SU-DHL-6 (cell line): ENCODE measurements around the gene PLAAT2.

ENCODE experiments used
- H2AFZ ChIP-seq: fragments of 200-600 bp; sonication (generic); 2 replicates; pipeline ENCODE4 v1.6.1; 2014; ENCODE audit warnings: low read depth, mild to moderate bottlenecking, moderate library complexity, mixed read lengths, antibody characterized with exemption, low read length; ENCODE audit not compliant: severe bottlenecking
- H3F3A ChIP-seq: fragments of 200-600 bp; shearing (Covaris generic); 2 replicates; pipeline ENCODE4 v1.6.0; 2016; ENCODE audit warnings: antibody characterized with exemption, mild to moderate bottlenecking; ENCODE audit not compliant: insufficient read depth
- H3K27ac ChIP-seq: fragments of 200-600 bp; sonication (generic); 2 replicates; pipeline ENCODE4 v1.5.1; 2016; ENCODE audit warnings: low read depth, mild to moderate bottlenecking, low read length, moderate library complexity, mixed read lengths
- H3K27me3 ChIP-seq: fragments of 200-600 bp; sonication (generic), shearing (Covaris generic); 2 replicates; pipeline ENCODE4 v1.6.0; 2014; ENCODE audit warnings: mild to moderate bottlenecking, low read length
- H3K36me3 ChIP-seq: fragments of 200-600 bp; sonication (generic); 2 replicates; pipeline ENCODE4 v1.6.1; 2014; ENCODE audit warnings: mild to moderate bottlenecking, low read length, mixed read lengths
- H3K4me2 ChIP-seq: fragments of 300-600, 200-600 bp; shearing (Covaris generic), sonication (generic); 2 replicates; pipeline ENCODE4 v1.6.0; 2014; ENCODE audit warnings: low read length, low read depth, mild to moderate bottlenecking; ENCODE audit not compliant: poor library complexity, severe bottlenecking
- H3K4me3 ChIP-seq: fragments of 200-600 bp; sonication (generic); 2 replicates; pipeline ENCODE4 v1.5.1; 2014; ENCODE audit warnings: antibody characterized with exemption, low read length, mild to moderate bottlenecking, mixed read lengths; ENCODE audit not compliant: insufficient read depth, poor library complexity, severe bottlenecking
- H3K79me2 ChIP-seq: fragments of 200-600 bp; sonication (generic); 2 replicates; pipeline ENCODE4 v1.6.1; 2014; ENCODE audit warnings: mild to moderate bottlenecking, low read length, moderate library complexity; ENCODE audit not compliant: insufficient read depth
- H3K9ac ChIP-seq: fragments of 200-600 bp; sonication (generic); 2 replicates; pipeline ENCODE4 v1.7.0; 2014; ENCODE audit warnings: mild to moderate bottlenecking, low read length
- H3K9me2 ChIP-seq: fragments of 200-600 bp; sonication (generic); replicated peaks from 2 replicates; pipeline ENCODE4 v1.6.1; 2014; ENCODE audit warnings: low read length; ENCODE audit not compliant: insufficient read depth
- H3K9me3 ChIP-seq: fragments of 200-600 bp; sonication (generic); 2 replicates; pipeline ENCODE4 v1.6.1; 2014; ENCODE audit warnings: low read length, mixed read lengths; ENCODE audit not compliant: insufficient read depth
- H4K20me1 ChIP-seq: fragments of 200-600 bp; sonication (generic); 2 replicates; pipeline ENCODE4 v1.6.1; 2014; ENCODE audit warnings: low read depth, mild to moderate bottlenecking, antibody characterized with exemption, low read length, moderate library complexity, mixed read lengths
- CTCF ChIP-seq: fragments of 200-600 bp; sonication (generic); IDR thresholded peaks from one replicate; pipeline ENCODE4 v1.5.1; 2017; ENCODE audit warnings: antibody characterized with exemption, mild to moderate bottlenecking, low read length, moderate library complexity; ENCODE audit not compliant: insufficient read depth, poor library complexity, severe bottlenecking
- EZH2phosphoT487 ChIP-seq: fragments of 200-600 bp; sonication (generic), shearing (Covaris generic); conservative IDR thresholded peaks from 2 replicates; pipeline ENCODE4 v1.6.1; 2018; ENCODE audit warnings: mild to moderate bottlenecking, antibody characterized with exemption, low read length, moderate library complexity, mixed read lengths

Gene PLAAT2

GRCh38 chr11:63573881-63574855 is 11.0 kb upstream of the PLAAT2 start:
- Histone ChIP-seq H3K79me2 (no peaks in the 10 kb centered on the region), H3K27ac (no peak overlapping the region), H3K36me3 (no peaks in the 10 kb centered on the region), H2AFZ (no peak overlapping the region), H3K9me3 (no peaks in the 10 kb centered on the region), H3F3A (no peaks in the 10 kb centered on the region), H3K4me2 (no peak overlapping the region), H3K9ac (no peak overlapping the region), H3K4me3 (no peak overlapping the region), H3K27me3 (no peaks in the 10 kb centered on the region), H3K9me2 (no peaks in the 10 kb centered on the region), H4K20me1 (no peaks in the 10 kb centered on the region)
- TF ChIP-seq CTCF (no peak), EZH2phosphoT487 (no peak)

GRCh38 chr11:63572026-63572688 is 9.0 kb upstream of the PLAAT2 start:
- no peaks in the 10 kb centered on the region for H3K9me2 ChIP-seq
- H3K79me2 ChIP-seq, result no peaks in the 10 kb centered on the region
- H3F3A ChIP-seq, result 0 out of 2 replicates have a peak, but pooled peaks cover 5% of the 10 kb centered on the region
- no peaks in the 10 kb centered on the region for H3K27me3 ChIP-seq
- H3K9ac ChIP-seq, result no peak overlapping the region
- no peaks in the 10 kb centered on the region for H4K20me1 ChIP-seq
- H3K36me3 ChIP-seq, result no peaks in the 10 kb centered on the region
- H3K4me3 ChIP-seq, result no peak overlapping the region
- TF ChIP-seq EZH2phosphoT487, result no peak
- TF ChIP-seq CTCF, result no peak
- no peak overlapping the region for H2AFZ ChIP-seq
- H3K27ac ChIP-seq, result no peak overlapping the region
- H3K4me2 ChIP-seq, result peak overlapping the region; percentile 40
- no peaks in the 10 kb centered on the region for H3K9me3 ChIP-seq

GRCh38 chr11:63569570-63569969 is 6.4 kb upstream of the PLAAT2 start:
- no peaks in the 10 kb centered on the region for H3K9me3 ChIP-seq
- H3K4me2 ChIP-seq, result no peak overlapping the region
- no peaks in the 10 kb centered on the region for H3K79me2 ChIP-seq
- no peak overlapping the region for H2AFZ ChIP-seq
- H3K4me3 ChIP-seq, result no peak overlapping the region
- H3K36me3 ChIP-seq, result no peaks in the 10 kb centered on the region
- H3F3A ChIP-seq, result 0 out of 2 replicates have a peak, but pooled peaks cover 5% of the 10 kb centered on the region
- H3K27ac ChIP-seq, result no peak overlapping the region
- no peak overlapping the region for H3K9ac ChIP-seq
- no peaks in the 10 kb centered on the region for H4K20me1 ChIP-seq
- H3K27me3 ChIP-seq, result no peaks in the 10 kb centered on the region
- no peaks in the 10 kb centered on the region for H3K9me2 ChIP-seq
- no peak for TF ChIP-seq EZH2phosphoT487
